GM23248 (cell line): ENCODE data around the gene INPPL1. TPM values are rescaled to one million over a fixed set of nuclear protein-coding genes. Genes with fewer than 3 reads are reported as not detected.

Source experiments
- DNase-seq: peaks from one replicate; pipeline ENCODE4 v3.0.0-alpha.2; 2015
- H2AFZ ChIP-seq: fragments of 200-600 bp; sonication (generic); 2 replicates; pipeline ENCODE4 v1.6.1; 2016; ENCODE audit warnings: antibody characterized with exemption
- H3F3A ChIP-seq: fragments of 200-600 bp; sonication (generic); 2 replicates; pipeline ENCODE4 v1.6.1; 2016; ENCODE audit warnings: mild to moderate bottlenecking, antibody characterized with exemption, mixed run types; ENCODE audit not compliant: insufficient read depth
- H3K27ac ChIP-seq: fragments of 200-600 bp; sonication (generic); 2 replicates; pipeline ENCODE4 v1.5.1; 2016; ENCODE audit warnings: mild to moderate bottlenecking
- H3K27me3 ChIP-seq: fragments of 200-600 bp; sonication (generic); replicated peaks from 2 replicates; pipeline ENCODE4 v1.6.1; 2016; ENCODE audit warnings: mild to moderate bottlenecking; ENCODE audit not compliant: insufficient read depth
- H3K36me3 ChIP-seq: fragments of 200-600 bp; sonication (generic); 2 replicates; pipeline ENCODE4 v1.6.1; 2016; ENCODE audit warnings: low read depth, mild to moderate bottlenecking
- H3K4me1 ChIP-seq: fragments of 200-600 bp; sonication (generic); 2 replicates; pipeline ENCODE4 v1.6.1; 2016; ENCODE audit warnings: mild to moderate bottlenecking; ENCODE audit not compliant: insufficient read depth
- H3K4me2 ChIP-seq: fragments of 200-600 bp; sonication (generic); one replicate; pipeline ENCODE4 v1.6.1; 2016; ENCODE audit warnings: mild to moderate bottlenecking; ENCODE audit not compliant: unreplicated experiment
- H3K4me3 ChIP-seq: fragments of 200-600 bp; sonication (generic); 2 replicates; pipeline ENCODE4 v1.5.1; 2016; ENCODE audit warnings: mild to moderate bottlenecking
- H3K79me2 ChIP-seq: fragments of 200-600 bp; sonication (generic); 2 replicates; pipeline ENCODE4 v1.6.1; 2016; ENCODE audit warnings: mild to moderate bottlenecking; ENCODE audit not compliant: insufficient read depth
- H3K9ac ChIP-seq: fragments of 200-600 bp; sonication (generic); 2 replicates; pipeline ENCODE4 v1.6.1; 2016; ENCODE audit warnings: mild to moderate bottlenecking
- H3K9me2 ChIP-seq: fragments of 200-600 bp; sonication (generic); 2 replicates; pipeline ENCODE4 v1.6.1; 2016; ENCODE audit warnings: mixed run types, mild to moderate bottlenecking, moderate library complexity; ENCODE audit not compliant: insufficient read depth
- H3K9me3 ChIP-seq: fragments of 200-600 bp; sonication (generic); one replicate; pipeline ENCODE4 v1.6.1; 2017; ENCODE audit warnings: low read depth
- H4K20me1 ChIP-seq: fragments of 200-600 bp; sonication (generic); 2 replicates; pipeline ENCODE4 v1.6.0; 2016; ENCODE audit not compliant: insufficient read depth
- EZH2 ChIP-seq: fragments of 200-600 bp; sonication (generic); IDR thresholded peaks from 2 replicates; pipeline ENCODE4 v1.6.1; 2018; ENCODE audit warnings: antibody characterized with exemption, mild to moderate bottlenecking; ENCODE audit not compliant: insufficient read depth, poor library complexity, severe bottlenecking
- EZH2phosphoT487 ChIP-seq: fragments of 200-600 bp; sonication (generic); IDR thresholded peaks from 2 replicates; pipeline ENCODE4 v1.6.1; 2018; ENCODE audit warnings: antibody characterized with exemption, moderate library complexity, mild to moderate bottlenecking, low read depth; ENCODE audit not compliant: insufficient read depth
- WGBS, 2 experiments: methylation state at CpG; one replicate each; pipeline ENCODE4 v1.1.6; 2015 to 2017; ENCODE audit warnings: low lambda C conversion rate in 2 of 2, low coverage in 1 of 2; ENCODE audit errors: missing lambda C conversion rate in 2 of 2; 5-methylcytosine and 5-hydroxymethylcytosine counted together
- in situ Hi-C: fragments of 300-500 bp; cut with MboI; formaldehyde crosslinking; loops from 2 replicates; pipeline ENCODE4 v1.15.0; 2020
- polyA plus RNA-seq: library from polyadenylated mRNA; unstranded; fragments of >200 nt; fragmentation: Nextera tagmentation; extraction: Ambion mirVana; gene quantifications from 2 replicates; pipeline ENCODE4 v1.2.1, GENCODE V29; 2016
- total RNA-seq: library from RNA; depleted of rRNA; stranded (reverse); fragments of >200 nt; shearing (Covaris generic); gene quantifications from 2 replicates; pipeline ENCODE4 v1.2.3, GENCODE V29; 2014

Gene INPPL1
- total and polyA plus RNA-seq, 2 experiments from 2014 or later: 28.4 to 68.0 TPM

- Histone ChIP-seq H3K36me3 (no peaks in the 10 kb centered on the region), H4K20me1 (no peaks in the 10 kb centered on the region), H3K79me2 (no peaks in the 10 kb centered on the region), H2AFZ (no peak overlapping the region), H3K9me3 (no peaks in the 10 kb centered on the region), H3K9ac (no peak overlapping the region), H3K4me2 (no peak overlapping the region), H3K27ac (no peak overlapping the region), H3K27me3 (peaks cover 43% of the 10 kb centered on the region), H3K9me2 (no peaks in the 10 kb centered on the region), H3K4me1 (no peaks in the 10 kb centered on the region), H3K4me3 (no peak overlapping the region), H3F3A (no peaks in the 10 kb centered on the region)
- DNase-seq: no peak
- 20 to 25% methylated on average over 2 of the region's 2 CpGs for WGBS, 2 experiments
- in situ Hi-C loops: no loop called here
- TF ChIP-seq EZH2phosphoT487: no peak
- no peak for TF ChIP-seq EZH2
Observed at GRCh38 chr11:72247584-72247983, 23.0 kb downstream of the INPPL1 start.

- Histone ChIP-seq H3K27me3 (peaks cover 39% of the 10 kb centered on the region), H3K27ac (no peak overlapping the region), H3K79me2 (no peaks in the 10 kb centered on the region), H3K36me3 (no peaks in the 10 kb centered on the region), H3K9ac (no peak overlapping the region), H3F3A (no peaks in the 10 kb centered on the region), H4K20me1 (no peaks in the 10 kb centered on the region), H3K4me1 (no peaks in the 10 kb centered on the region), H3K9me3 (no peaks in the 10 kb centered on the region), H2AFZ (no peak overlapping the region), H3K9me2 (no peaks in the 10 kb centered on the region), H3K4me3 (no peak overlapping the region), H3K4me2 (no peak overlapping the region)
- no peak for DNase-seq
- WGBS, 2 experiments: 63 to 68% methylated on average over 5 of the region's 5 CpGs
- TF ChIP-seq EZH2phosphoT487 (no peak), EZH2 (no peak)
- in situ Hi-C loops: no loop called here
Observed at GRCh38 chr11:72249961-72250360, 25.4 kb downstream of the INPPL1 start.

GRCh38 chr11:72250661-72251464 is 26.3 kb downstream of the INPPL1 start:
- 79 to 86% methylated on average over 22 to 23 of the region's 24 CpGs for WGBS, 2 experiments
- H3F3A ChIP-seq: no peaks in the 10 kb centered on the region
- no peak for TF ChIP-seq EZH2
- TF ChIP-seq EZH2phosphoT487: no peak
- no peaks in the 10 kb centered on the region for H3K9me2 ChIP-seq
- no peak for DNase-seq
- H2AFZ ChIP-seq: no peak overlapping the region
- H3K9ac ChIP-seq: no peak overlapping the region
- no peaks in the 10 kb centered on the region for H4K20me1 ChIP-seq
- no peaks in the 10 kb centered on the region for H3K36me3 ChIP-seq
- H3K9me3 ChIP-seq: no peaks in the 10 kb centered on the region
- in situ Hi-C loops: no loop called here
- H3K4me2 ChIP-seq: no peak overlapping the region
- no peak overlapping the region for H3K4me3 ChIP-seq
- H3K79me2 ChIP-seq: no peaks in the 10 kb centered on the region
- H3K27ac ChIP-seq: no peak overlapping the region
- peaks cover 39% of the 10 kb centered on the region for H3K27me3 ChIP-seq
- H3K4me1 ChIP-seq: no peaks in the 10 kb centered on the region

- WGBS, 2 experiments: 55 to 57% methylated on average over 5 of the region's 5 CpGs
- peaks cover 35% of the 10 kb centered on the region for H3K27me3 ChIP-seq
Observed at GRCh38 chr11:72251614-72252013, 27.0 kb downstream of the INPPL1 start.

More at GRCh38 chr11:72251614-72252013, 27.0 kb downstream of the INPPL1 start:
- no peaks in the 10 kb centered on the region for H4K20me1 ChIP-seq
- no peak overlapping the region for H3K9ac ChIP-seq
- H3K36me3 ChIP-seq: no peaks in the 10 kb centered on the region
- H3K27ac ChIP-seq: no peak overlapping the region
- no peaks in the 10 kb centered on the region for H3K9me3 ChIP-seq
- H3K79me2 ChIP-seq: no peaks in the 10 kb centered on the region
- H3K4me3 ChIP-seq: no peak overlapping the region
- no peaks in the 10 kb centered on the region for H3K9me2 ChIP-seq
- no peaks in the 10 kb centered on the region for H3F3A ChIP-seq
- no peak for DNase-seq
- H3K4me2 ChIP-seq: no peak overlapping the region
- no peak overlapping the region for H2AFZ ChIP-seq
- H3K4me1 ChIP-seq: no peaks in the 10 kb centered on the region
- in situ Hi-C loops: no loop called here
- TF ChIP-seq EZH2 (no peak), EZH2phosphoT487 (no peak)
